GM12891 (cell line): Measurements from ENCODE around the gene HCAR2.

ENCODE experiments used
- POLR2A ChIP-seq: IDR thresholded peaks from 2 replicates; pipeline ENCODE4 v1.6.1; 2011; ENCODE audit warnings: low read depth, low read length, control low read depth
- POLR2AphosphoS5 ChIP-seq: IDR thresholded peaks from 2 replicates; pipeline ENCODE4 v1.6.1; 2011; ENCODE audit warnings: low read depth, low read length, control low read depth
- POU2F2 ChIP-seq: IDR thresholded peaks from 2 replicates; pipeline ENCODE4 v1.6.1; 2011; ENCODE audit warnings: low read depth, mild to moderate bottlenecking, control low read depth, low read length, moderate library complexity
- SPI1 ChIP-seq: IDR thresholded peaks from 2 replicates; pipeline ENCODE4 v1.6.1; 2011; ENCODE audit warnings: low read depth, low read length, control low read depth
- TAF1 ChIP-seq: IDR thresholded peaks from 2 replicates; pipeline ENCODE4 v1.6.1; 2011; ENCODE audit warnings: low read depth, low read length, control low read depth

DNA sequence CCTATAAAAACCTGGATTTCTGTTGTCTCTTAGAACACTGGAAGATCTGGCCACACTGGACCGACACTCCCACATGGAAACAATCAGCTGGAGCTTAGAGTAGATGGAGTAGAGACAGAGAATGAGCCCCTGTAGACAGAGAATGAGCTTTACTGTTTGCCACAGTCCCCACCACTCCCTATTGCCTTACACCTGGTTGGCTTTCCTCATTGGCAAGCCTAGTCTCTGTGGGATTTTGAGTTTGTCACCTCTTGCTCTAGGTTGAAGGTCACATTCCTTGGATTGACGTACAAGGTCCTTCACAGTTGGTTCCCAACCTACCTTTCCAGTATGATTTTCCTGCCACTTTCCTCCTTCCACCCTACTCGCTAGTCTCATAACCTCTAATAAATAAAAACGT is 29.5 kb upstream of the HCAR2 start:
- TF ChIP-seq SPI1 (no peak), POLR2AphosphoS5 (no peak), POLR2A (no peak), TAF1 (no peak), POU2F2 (no peak)
